ENCODE data around the gene KDM4E.

KDM4E gene

DNA sequence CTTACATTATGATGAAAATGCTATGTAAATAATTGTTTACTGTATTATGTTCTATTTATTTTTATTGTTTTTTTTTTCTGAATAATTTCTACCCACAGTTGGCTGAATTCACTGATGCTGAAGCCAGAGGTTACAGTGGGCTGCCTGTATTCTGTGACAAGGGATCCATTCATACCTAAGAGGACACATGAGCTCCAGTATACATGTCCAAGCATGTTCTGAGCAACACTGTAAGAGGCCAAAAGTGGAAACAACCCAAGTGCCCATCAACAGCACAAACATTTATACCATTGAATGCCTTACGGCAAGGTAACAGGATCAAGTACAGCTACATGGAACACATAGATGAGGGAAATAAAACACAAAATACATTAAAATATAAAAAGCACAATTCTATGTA, 40.3 kb downstream of the KDM4E start:
- H3K4me3 ChIP-seq (ENCODE audit: control insufficient read depth, low read depth, low read length) = no peak overlapping the region
- DNase-seq (ENCODE audit: low read depth) = no peak
- TF ChIP-seq, protein P1, sequence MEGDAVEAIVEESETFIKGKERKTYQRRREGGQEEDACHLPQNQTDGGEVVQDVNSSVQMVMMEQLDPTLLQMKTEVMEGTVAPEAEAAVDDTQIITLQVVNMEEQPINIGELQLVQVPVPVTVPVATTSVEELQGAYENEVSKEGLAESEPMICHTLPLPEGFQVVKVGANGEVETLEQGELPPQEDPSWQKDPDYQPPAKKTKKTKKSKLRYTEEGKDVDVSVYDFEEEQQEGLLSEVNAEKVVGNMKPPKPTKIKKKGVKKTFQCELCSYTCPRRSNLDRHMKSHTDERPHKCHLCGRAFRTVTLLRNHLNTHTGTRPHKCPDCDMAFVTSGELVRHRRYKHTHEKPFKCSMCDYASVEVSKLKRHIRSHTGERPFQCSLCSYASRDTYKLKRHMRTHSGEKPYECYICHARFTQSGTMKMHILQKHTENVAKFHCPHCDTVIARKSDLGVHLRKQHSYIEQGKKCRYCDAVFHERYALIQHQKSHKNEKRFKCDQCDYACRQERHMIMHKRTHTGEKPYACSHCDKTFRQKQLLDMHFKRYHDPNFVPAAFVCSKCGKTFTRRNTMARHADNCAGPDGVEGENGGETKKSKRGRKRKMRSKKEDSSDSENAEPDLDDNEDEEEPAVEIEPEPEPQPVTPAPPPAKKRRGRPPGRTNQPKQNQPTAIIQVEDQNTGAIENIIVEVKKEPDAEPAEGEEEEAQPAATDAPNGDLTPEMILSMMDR (IDR thresholded peaks at IDR 0.05; ENCODE audit: control insufficient read depth, insufficient read depth, low read depth, low read length, missing control alignments) = no peak

- no peak for DNase-seq (ENCODE audit: low read depth)
- H3K4me3 ChIP-seq (ENCODE audit: control insufficient read depth, low read depth, low read length) = peak within 1 kb of the TSS; percentile 73
- TF ChIP-seq, protein P1 (IDR thresholded peaks at IDR 0.05; ENCODE audit: control insufficient read depth, insufficient read depth, low read depth, low read length, missing control alignments) = no peak
Measured at GRCh38 chr11:95066716-95067038, 41.6 kb downstream of the KDM4E start, which contains the start of gene SRSF8. Gene SRSF8, plus strand, starts transcription at chr11:95066919. Its CDS starts 308 bp downstream, at chr11:95067227.

GRCh38 chr11:95067039-95067840, 42.2 kb downstream of the KDM4E start:
- H3K4me3 ChIP-seq (ENCODE audit: control insufficient read depth, low read depth, low read length) = peak overlapping the region; percentile 73
- TF ChIP-seq, protein P1 (IDR thresholded peaks at IDR 0.05; ENCODE audit: control insufficient read depth, insufficient read depth, low read depth, low read length, missing control alignments) = peak; percentile 70
- DNase-seq (ENCODE audit: low read depth) = no peak

- peak overlapping the region; percentile 73 for H3K4me3 ChIP-seq (ENCODE audit: control insufficient read depth, low read depth, low read length)
- DNase-seq (ENCODE audit: low read depth) = no peak
- TF ChIP-seq, protein P1 (IDR thresholded peaks at IDR 0.05; ENCODE audit: control insufficient read depth, insufficient read depth, low read depth, low read length, missing control alignments) = no peak
Measured at GRCh38 chr11:95067841-95068219, 42.8 kb downstream of the KDM4E start.

GRCh38 chr11:95068549-95068948, 43.5 kb downstream of the KDM4E start:
- peak; percentile 91 for DNase-seq (ENCODE audit: low read depth)
- TF ChIP-seq, protein P1 (IDR thresholded peaks at IDR 0.05; ENCODE audit: control insufficient read depth, insufficient read depth, low read depth, low read length, missing control alignments) = no peak
- H3K4me3 ChIP-seq (ENCODE audit: control insufficient read depth, low read depth, low read length) = peak overlapping the region; percentile 73

DNA sequence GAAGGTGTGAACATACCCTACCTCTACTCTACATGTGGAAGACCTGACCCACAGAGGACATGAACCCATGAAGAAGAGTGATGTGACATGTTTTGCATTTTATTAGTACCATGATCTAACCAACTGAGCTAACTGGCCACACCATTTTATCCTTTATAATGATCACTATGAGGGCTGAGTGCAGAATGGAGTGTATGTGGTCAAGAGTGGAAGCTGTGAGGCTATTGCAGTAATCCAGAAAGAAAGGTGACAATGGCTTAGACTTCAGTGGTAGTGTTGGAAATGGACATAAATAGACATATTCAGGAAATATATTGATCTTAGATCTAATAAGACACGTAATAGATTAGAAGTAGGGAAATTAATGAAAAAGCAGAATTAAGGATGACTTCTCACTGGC, 45.4 kb downstream of the KDM4E start:
- TF ChIP-seq, protein P1 (IDR thresholded peaks at IDR 0.05; ENCODE audit: control insufficient read depth, insufficient read depth, low read depth, low read length, missing control alignments) = no peak
- no peak overlapping the region for H3K4me3 ChIP-seq (ENCODE audit: control insufficient read depth, low read depth, low read length)
- DNase-seq (ENCODE audit: low read depth) = no peak
